ENCODE measurements around the gene VPS26B.
A peak's percentile ranks its signal among the peaks of the same experiment; 100 is the strongest.

Gene VPS26B

DNA sequence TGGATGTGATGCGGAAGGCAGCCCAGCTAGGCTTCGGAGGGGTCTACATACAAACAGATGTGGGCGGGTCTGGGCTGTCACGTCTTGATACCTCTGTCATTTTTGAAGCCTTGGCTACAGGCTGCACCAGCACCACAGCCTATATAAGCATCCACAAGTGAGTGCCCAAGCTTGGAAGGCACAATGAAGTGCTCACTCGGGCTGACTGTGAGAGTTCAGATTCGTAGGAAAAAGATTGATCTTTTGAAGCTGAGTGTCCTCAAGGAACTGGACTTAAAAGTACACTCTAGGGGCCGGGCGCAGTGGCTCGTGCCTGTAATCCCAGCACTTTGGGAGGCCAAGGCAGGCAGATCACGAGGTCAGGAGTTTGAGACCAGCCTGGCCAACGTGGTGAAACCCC is 32.6 kb downstream of the VPS26B start:
- DNase-seq (ENCODE audit: low read depth): no peak

- no peak for DNase-seq (ENCODE audit: low read depth)
Observed at GRCh38 chr11:134258577-134258976, 34.1 kb downstream of the VPS26B start.

DNA sequence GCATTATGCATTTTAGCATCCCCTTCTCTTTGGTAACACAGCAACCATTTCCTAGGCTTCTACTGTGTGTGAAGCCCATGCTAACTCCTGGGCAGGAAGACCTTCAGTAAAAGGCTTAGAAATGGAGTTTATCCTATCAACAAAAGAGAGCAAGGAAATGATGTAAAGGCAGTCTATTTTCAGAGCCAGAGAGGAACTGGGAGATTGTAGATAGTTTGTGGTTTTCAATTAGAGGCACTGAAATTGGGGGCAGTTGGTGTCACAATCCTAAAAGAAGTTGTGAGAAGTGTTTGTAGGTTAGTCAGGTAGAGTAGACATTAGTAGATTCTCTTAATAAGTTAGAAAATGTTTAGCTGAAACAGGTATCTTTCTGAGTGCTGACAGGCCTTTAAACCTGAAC is 36.0 kb downstream of the VPS26B start:
- DNase-seq (ENCODE audit: low read depth): no peak

GRCh38 chr11:134260983-134261382 is 36.5 kb downstream of the VPS26B start:
- DNase-seq (ENCODE audit: low read depth): no peak

DNA sequence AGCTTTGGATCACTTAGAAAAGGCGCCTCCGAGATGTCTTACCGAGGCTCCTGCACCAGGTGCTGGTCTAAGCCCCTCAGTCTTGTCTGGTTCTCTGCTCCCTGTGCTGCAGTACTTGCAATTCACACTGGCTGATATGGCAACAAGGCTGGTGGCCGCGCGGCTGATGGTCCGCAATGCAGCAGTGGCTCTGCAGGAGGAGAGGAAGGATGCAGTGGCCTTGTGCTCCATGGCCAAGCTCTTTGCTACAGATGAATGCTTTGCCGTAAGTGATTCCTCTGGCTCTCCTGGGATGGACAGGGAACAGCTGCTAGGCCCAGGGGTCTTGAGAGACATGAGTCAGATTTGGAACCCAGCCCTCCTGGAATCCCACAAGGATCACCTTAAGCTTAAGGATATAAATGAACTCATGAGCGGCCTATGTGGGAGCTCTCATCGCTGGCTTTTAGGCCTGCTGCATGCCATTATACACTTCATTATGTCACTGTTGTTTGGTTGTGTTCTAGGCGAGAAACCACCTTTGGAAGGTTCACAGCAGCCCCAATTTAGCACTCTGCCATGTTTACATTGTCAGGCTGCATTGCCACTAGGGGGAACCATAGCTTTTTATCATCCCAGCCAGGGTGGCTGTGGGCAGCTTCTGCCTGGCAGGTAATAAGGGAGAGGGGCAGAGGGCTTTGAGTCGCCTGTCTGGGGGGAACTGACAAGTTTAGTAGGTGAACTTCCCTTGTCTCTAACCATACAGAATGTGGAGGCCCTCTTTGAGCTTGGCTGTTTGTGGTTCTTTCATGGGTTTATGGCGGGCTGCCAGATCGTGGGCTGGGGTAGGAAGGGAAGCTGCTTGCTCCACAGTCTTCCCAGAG is 37.4 kb downstream of the VPS26B start:
- peak; percentile 49 for DNase-seq (ENCODE audit: low read depth)

DNA sequence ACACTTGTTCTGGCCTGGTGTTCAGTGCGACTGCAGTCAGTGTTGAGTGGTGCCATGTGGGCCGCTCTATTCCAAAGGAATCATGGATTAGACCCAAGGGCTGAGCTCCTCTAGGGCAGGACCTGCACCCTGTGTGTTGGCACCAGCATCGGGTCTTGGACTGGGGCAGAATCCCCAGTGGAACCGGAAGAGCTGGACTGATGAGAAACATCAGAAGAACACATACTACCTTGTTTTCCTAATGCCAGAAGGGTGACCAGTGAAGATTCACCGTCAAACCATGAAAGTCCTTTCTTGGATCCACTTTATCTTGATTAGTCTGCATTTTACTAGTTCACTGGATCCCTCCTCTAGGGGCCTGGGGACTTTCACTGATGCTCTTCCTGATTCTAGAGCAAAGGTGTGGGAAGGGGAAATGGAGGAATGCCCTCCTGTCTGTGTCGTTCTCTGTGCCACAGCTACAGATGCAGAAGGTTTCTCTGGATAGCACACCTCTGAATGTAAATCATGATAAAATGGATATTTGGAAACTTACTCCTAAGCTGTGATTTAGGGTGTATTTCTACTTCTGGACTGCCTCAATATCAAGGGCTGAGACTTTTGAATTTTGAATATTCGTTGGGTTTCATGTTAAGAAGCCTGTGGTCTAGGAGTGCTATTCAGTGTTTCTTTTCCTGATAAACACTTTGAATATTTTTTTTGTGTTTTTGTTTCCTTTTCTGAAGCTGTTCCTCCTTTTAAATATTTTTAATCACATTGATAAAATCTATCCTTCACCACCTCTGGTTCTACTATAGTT is 40.7 kb downstream of the VPS26B start:
- no peak for DNase-seq (ENCODE audit: low read depth)

DNA sequence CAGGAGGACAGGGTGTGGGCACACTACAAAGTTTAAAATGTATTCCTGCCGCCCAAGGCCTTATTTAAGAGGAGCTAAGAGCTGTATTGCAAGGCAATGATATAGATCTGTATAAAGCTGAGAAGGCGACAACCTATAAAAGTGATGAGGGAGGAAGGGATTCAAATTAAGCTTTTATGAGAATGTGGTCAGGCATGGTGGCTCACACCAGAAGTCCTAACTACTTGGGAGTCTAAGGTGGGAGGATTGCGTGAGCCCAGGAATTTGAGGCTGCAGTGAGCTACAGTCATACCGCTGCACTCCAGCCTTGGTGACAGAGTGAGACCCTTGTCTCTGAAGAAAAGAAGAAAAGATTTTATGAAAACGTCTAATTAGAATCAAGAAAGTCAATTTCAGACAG is 42.0 kb downstream of the VPS26B start:
- no peak for DNase-seq (ENCODE audit: low read depth)

DNA sequence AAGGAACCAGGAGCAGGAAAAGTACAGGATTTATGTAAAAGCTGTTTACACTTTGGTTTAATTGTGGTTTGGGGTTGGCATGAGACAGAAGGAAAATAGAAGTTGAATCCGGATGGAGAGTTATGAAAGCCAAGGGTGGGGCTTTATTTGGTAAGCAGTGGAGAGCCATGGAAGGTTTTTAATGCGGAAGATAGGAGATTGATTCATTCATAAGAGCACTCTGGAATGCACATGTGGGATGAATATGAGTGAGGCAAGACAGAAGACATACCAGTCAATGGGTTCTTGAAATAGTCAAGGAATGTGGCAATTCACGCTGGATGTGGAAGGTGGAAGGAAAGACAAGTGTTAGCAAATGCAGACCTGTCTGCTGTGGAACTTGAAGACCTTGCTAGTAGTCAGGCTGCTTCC is 42.4 kb downstream of the VPS26B start:
- DNase-seq (ENCODE audit: low read depth): peak; percentile 76

DNA sequence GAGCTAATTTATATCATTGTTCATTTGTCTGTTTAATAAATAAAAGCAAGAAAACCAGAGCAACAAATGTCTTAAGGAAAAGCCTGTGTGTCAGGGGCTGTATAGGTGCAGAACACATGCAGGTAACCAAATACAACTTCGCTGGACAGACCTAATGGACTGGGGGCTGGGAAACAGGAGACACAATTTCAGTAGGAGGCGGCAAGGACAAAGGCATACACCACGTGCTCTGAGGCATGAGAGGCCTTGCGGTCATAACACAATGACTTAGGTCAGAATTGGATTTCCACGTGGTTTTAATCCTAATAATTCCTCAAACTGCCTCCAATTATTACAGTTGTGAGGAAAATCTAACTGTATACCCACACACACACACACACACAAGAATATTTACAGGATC is 43.0 kb downstream of the VPS26B start:
- DNase-seq (ENCODE audit: low read depth): no peak

DNA sequence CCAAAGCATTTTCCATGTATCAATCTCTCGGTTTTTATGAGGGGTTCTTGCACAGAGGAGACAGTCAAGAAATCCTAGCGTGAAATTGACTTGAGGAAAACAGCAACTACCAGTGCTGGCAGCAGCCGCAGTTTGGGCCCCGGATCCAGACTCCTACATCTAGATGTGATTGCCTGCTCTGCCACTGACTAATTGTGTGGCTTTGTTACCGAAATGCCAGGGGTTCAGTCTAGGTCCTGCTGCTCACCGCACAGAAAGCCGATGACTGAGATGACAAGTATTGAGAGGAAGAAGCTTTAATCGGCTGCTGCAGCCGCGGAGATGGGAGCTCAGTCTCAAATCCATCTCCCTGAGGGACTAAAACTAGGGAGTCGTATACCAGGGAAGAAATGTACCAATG is 43.5 kb downstream of the VPS26B start:
- no peak for DNase-seq (ENCODE audit: low read depth)

DNA sequence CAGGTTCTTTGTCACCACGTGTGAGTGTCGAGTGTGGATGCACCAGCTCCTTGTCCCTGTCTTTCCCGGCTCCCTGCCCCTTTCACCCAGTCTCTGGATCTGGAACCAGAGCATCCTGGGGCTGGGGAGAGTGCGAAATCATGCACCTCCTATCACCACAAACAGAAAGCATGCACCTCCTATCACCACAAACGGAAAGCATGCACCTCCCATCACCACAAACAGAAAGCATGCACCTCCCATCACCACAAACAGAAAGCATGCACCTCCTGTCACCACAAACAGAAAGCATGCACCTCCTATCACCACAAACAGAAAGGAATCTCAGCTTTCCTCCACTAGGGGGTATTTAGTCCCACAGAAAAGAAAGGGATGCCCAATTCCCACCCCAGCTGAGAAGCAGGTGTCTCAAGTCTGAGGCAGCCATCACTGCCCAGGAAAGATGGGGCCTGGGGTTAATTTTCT is 45.8 kb downstream of the VPS26B start:
- DNase-seq (ENCODE audit: low read depth): peak; percentile 31

GRCh38 chr11:134271978-134272377 is 47.5 kb downstream of the VPS26B start:
- no peak for DNase-seq (ENCODE audit: low read depth)

DNA sequence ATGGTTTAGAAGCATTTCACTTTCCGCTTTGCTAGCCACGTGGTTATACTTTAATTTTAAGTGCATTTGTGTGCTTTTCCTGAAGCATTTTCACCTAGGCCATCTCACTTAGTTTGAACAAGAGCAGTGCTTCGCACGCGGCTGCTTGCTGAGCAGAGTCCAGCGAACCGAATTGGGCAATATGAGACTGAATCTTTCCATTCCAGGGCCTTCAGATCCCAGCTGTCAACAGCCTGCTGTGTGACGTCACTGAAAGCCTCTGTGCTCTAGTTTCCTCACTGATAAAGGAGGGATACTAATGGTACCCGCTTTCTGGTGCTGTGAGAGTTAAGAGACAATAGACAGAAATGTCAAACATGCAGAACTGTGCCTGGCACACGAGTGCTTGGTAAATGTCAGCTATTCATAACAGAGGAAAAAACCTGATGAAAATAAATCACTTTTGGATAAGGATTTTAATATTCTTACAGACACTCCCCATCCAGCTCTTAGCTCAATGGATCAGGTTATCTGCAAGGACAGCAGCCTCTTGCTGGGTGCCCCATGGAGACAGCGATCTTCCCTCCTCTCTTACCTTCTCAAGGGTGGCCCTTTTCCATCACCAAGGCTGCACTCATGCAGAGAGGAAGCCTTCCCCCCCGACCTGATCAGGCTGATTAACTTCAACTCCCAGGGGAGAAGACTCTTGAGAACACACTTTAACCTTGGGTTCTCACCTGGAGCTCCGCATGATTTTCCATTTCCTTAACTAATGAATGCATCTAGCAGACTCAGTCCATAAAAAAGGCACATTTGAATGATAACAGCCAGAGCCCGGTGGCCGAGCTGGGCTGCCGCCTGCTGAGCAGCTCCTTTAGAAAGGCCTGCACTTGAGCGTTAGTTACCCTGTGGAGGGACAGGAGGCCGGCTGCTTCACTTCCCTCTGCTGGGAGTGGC is 48.2 kb downstream of the VPS26B start:
- no peak for DNase-seq (ENCODE audit: low read depth)

DNA sequence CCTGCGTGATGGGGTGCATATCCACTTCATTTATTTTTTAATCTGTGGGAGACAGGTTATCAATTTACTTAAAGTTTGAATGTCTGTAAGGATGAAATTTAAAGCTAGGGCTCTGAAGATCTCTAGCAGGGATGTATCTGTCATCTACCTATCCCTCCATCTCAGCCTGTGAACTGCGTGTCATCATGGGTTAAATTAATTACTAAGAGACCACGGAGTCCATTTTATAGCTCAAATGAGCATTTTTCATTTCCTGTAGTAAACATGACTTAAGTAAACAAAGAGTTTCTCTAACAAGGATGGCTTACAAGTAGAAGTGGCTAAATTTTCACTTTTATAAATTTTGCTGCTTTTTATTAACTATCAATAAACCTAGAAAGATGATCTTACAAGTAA is 48.8 kb downstream of the VPS26B start:
- DNase-seq (ENCODE audit: low read depth): no peak

GRCh38 chr11:134275188-134275533 is 50.7 kb downstream of the VPS26B start:
- no peak for DNase-seq (ENCODE audit: low read depth)

DNA sequence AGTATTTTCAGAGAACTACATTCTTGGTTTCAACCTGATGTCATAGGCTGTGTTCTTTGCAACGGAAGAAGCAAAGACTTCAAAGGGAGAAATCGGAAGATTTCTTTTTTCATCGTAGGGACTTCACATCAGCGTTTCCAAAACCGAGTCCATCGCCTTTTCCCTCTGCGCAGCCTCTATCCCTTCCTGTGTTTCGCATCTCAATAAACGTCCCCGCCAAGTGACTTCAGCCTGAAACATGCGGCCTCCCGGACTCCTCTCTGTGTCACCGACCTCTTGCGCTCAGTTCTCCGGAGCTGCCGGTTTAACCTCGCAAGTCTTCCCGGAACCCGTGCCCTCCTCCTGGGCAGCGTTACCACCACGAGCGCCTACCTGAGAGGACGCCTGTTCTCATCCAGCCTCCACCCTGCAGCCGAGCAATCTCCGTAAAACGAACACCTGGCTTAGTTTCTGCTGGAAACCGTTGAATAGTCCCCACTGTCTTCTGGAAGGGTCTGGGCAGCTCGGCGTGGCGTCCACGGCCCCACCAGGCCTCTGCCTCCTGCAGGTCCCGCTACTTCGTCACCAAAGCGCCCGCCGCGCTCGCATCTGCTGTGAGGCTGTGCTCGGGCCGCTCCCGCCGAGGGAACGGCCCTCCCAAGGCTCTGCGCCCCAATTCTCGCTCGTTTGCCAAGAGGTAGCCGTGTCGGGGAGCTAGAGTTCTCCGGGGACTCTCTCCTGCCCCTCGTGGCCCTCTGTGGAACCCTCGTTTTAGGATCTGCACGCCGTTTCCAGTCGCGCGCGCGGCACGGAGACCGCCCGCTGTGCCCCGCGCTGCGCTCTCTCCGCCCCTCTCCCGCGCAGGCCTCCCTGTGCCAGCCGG is 51.3 kb downstream of the VPS26B start, which contains the start of gene GLB1L3:
TSS of gene GLB1L3 (plus strand) at position 846 of the 862 bp plus-strand sequence. CDS start 362 bp downstream, outside the sequence.
- peak; percentile 31 for DNase-seq (ENCODE audit: low read depth)

- no peak for DNase-seq (ENCODE audit: low read depth)
Observed at GRCh38 chr11:134276396-134277182, 52.1 kb downstream of the VPS26B start.

DNA sequence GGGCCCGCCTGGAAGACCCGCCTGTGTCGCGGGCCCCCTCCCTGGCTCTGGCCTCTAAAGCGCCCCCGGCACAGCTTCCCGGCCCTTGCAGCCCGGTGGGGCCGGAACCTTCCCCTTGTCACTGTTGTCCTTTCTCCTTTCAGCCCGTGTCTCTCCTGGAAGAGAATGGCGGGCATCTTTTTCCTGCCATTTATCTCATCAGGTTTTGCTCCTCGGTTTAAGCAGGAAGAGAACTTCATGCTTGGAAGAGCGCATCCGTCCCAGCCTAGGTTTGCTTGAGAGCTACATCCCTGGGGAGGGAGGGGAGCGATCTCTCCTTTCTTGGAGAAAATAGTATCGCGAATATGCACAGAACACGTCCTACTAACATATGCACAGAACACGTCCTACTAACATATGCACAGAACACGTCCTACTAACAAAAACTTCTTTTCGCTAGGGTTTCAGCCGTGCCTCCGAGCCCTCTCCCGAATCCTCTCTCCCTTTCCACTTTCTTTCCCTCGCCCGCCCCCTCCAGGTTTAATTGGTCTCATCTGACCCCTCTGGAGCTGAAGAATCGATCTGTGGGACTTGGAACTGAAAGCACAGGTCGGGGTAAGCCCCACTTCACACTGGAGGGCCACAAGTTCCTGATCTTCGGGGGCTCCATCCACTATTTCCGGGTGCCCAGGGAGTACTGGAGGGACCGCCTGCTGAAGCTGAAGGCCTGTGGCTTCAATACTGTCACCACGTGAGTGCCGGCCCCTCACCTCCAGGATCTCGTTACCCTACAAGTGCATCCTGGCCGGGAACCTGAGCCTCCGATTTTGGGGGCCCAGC is 52.9 kb downstream of the VPS26B start:
- no peak for DNase-seq (ENCODE audit: low read depth)

DNA sequence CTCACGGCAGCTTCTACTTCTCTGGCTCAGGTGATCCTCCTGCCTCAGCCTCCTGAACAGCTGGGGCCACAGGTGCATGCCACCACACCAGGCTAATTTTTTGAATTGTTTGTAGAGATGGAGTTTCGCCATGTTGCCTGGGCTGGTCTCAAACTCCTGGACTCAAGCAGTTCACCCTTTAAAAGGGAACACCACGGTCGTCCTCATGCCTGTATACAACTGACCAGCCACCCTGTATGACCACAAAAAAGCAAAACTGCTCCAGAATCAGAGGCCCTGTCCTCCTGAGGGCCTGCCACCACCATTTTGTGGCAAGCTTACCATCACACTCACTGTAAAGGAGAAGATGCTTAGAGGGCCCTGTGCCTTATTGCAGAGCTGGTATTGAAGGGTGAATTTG is 53.9 kb downstream of the VPS26B start:
- no peak for DNase-seq (ENCODE audit: low read depth)
